DMS153 treated with DMSO at 0.1 percent for 48 hours (cell line): ENCODE data around the gene RBBP8.

Experiments
- DNase-seq: peaks from one replicate; lab custom pipeline; 2025; ENCODE audit not compliant: unreplicated experiment; lab: John Stamatoyannopoulos, UW

Gene RBBP8

GRCh38 chr18:22988208-22988607, 55.1 kb downstream of the RBBP8 start:
- no peak for DNase-seq

GRCh38 chr18:22998344-22998743, 65.2 kb downstream of the RBBP8 start:
- no peak for DNase-seq

- no peak for DNase-seq
Measured at GRCh38 chr18:22999212-22999611, 66.1 kb downstream of the RBBP8 start.

GRCh38 chr18:22999647-23000046, 66.5 kb downstream of the RBBP8 start:
- DNase-seq: no peak

GRCh38 chr18:23003289-23003688, 70.2 kb downstream of the RBBP8 start:
- DNase-seq: no peak

GRCh38 chr18:23012249-23012648, 79.1 kb downstream of the RBBP8 start:
- DNase-seq: no peak

- DNase-seq: no peak
Measured at GRCh38 chr18:23020555-23021294, 87.6 kb downstream of the RBBP8 start.

GRCh38 chr18:23021623-23022022, 88.5 kb downstream of the RBBP8 start:
- DNase-seq: no peak

GRCh38 chr18:23032030-23032582, 99.0 kb downstream of the RBBP8 start:
- DNase-seq: no peak

GRCh38 chr18:23033056-23033455, 99.9 kb downstream of the RBBP8 start:
- no peak for DNase-seq

GRCh38 chr18:23036660-23037201, 103.6 kb downstream of the RBBP8 start:
- DNase-seq: no peak

GRCh38 chr18:23037646-23038045, 104.5 kb downstream of the RBBP8 start:
- no peak for DNase-seq

- DNase-seq: no peak
Measured at GRCh38 chr18:23038712-23039111, 105.6 kb downstream of the RBBP8 start.

GRCh38 chr18:23042133-23042532, 109.0 kb downstream of the RBBP8 start:
- no peak for DNase-seq

- DNase-seq: no peak
Measured at GRCh38 chr18:23043803-23044376, 110.8 kb downstream of the RBBP8 start.

- no peak for DNase-seq
Measured at GRCh38 chr18:23049698-23050373, 116.7 kb downstream of the RBBP8 start.

GRCh38 chr18:23053776-23054457, 120.8 kb downstream of the RBBP8 start:
- DNase-seq: no peak

- DNase-seq: no peak
Measured at GRCh38 chr18:23054553-23054952, 121.4 kb downstream of the RBBP8 start.

GRCh38 chr18:23056315-23056714, 123.2 kb downstream of the RBBP8 start:
- no peak for DNase-seq

- no peak for DNase-seq
Measured at GRCh38 chr18:23057096-23057495, 124.0 kb downstream of the RBBP8 start.

- DNase-seq: no peak
Measured at GRCh38 chr18:23058746-23059415, 125.8 kb downstream of the RBBP8 start.
